Thyroid gland (tissue), 4 donors: ENCODE data around the gene GNPTG. TPM values are rescaled to one million over a fixed set of nuclear protein-coding genes. Genes with fewer than 3 reads are reported as not detected.

Experiments
- DNase-seq, 2 donors: peaks; one replicate each; pipeline ENCODE4 v3.0.0-alpha.2; 2019
- H3K27ac ChIP-seq, 3 donors: fragments of 200-600 bp; sonication (generic); 1 replicate in 2 of 3; 2 replicates in 1 of 3; pipeline ENCODE4 v1.5.1; 2016 to 2019; ENCODE audit warnings: mild to moderate bottlenecking in 1 of 3, moderate library complexity in 1 of 3
- H3K27me3 ChIP-seq: fragments of 200-600 bp; sonication (generic); one replicate; pipeline ENCODE4 v1.5.1; 2019
- H3K36me3 ChIP-seq, 2 donors: fragments of 200-600 bp; sonication (generic); one replicate each; pipeline ENCODE4 v1.5.1; 2016 to 2019
- H3K4me1 ChIP-seq, 2 donors: fragments of 200-600 bp; sonication (generic); one replicate each; pipeline ENCODE4 v1.5.1; 2017 to 2019
- H3K4me3 ChIP-seq, 3 donors: fragments of 200-600 bp; sonication (generic); replicated peaks in 1 of 3; 1 replicate in 2 of 3; 2 replicates in 1 of 3; pipeline ENCODE4 v1.5.1; 2016; ENCODE audit warnings: mild to moderate bottlenecking in 1 of 3
- H3K9me3 ChIP-seq: fragments of 200-600 bp; sonication (generic); one replicate; pipeline ENCODE4 v1.5.1; 2017
- CTCF ChIP-seq, 6 experiments: fragments of 200-600 bp in 3 of 6; fragments of 450-650 bp in 3 of 6; sonication (generic) in 3 of 6; IDR thresholded peaks; one replicate each; pipeline ENCODE4 v1.5.1; 2016 to 2019; ENCODE audit warnings: antibody characterized with exemption in 6 of 6, mild to moderate bottlenecking in 2 of 6, inconsistent platforms in 1 of 6, moderate library complexity in 1 of 6
- POLR2A ChIP-seq, 2 donors: fragments of 450-650 bp; IDR thresholded peaks; one replicate each; pipeline ENCODE4 v1.6.1; 2017; ENCODE audit warnings: antibody characterized with exemption in 2 of 2, mild to moderate bottlenecking in 2 of 2, moderate library complexity in 1 of 2
- WGBS, 2 donors: methylation state at CpG; one replicate each; pipeline ENCODE4 v1.1.5; 2017; 5-methylcytosine and 5-hydroxymethylcytosine counted together
- intact Hi-C: fragments of 100-400 bp; cut with DNase I; formaldehyde crosslinking; loops from one replicate; pipeline ENCODE4 v1.15.1; 2023
- total RNA-seq, 4 donors: library from RNA; depleted of rRNA; stranded (reverse); fragments of >200 nt; gene quantifications; one replicate each; pipeline ENCODE4 v1.2.3, GENCODE V29; 2016

The GNPTG gene
- total RNA-seq, 4 donors from 2014 or later: 53.6 to 121 (median 70.0) TPM

DNA sequence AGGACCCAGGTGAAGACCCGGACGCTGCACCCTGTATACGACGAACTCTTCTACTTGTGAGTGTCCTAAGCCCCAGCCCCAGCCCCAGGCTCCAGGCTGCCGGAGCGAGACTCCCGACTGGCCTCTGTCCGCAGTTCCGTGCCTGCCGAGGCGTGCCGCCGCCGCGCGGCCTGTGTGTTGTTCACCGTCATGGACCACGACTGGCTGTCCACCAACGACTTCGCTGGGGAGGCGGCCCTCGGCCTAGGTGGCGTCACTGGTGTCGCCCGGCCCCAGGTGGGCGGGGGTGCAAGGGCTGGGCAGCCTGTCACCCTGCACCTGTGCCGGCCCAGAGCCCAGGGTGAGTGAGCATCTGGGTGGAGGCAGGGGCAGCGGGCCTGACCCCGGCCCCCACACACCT lies 3.8 kb upstream of the GNPTG start:
- no peaks in the 10 kb centered on the region for H3K27me3 ChIP-seq
- H3K4me1 ChIP-seq: peaks cover 14 to 19% of the 10 kb centered on the region in 2 donors
- H3K9me3 ChIP-seq: no peaks in the 10 kb centered on the region
- H3K36me3 ChIP-seq: peaks cover 12 to 16% of the 10 kb centered on the region in 2 donors
- WGBS, 2 donors: 86 to 91% methylated on average over 7 to 27 of the region's 29 CpGs
- no peak overlapping the region for H3K27ac ChIP-seq
- no peak overlapping the region for H3K4me3 ChIP-seq
- intact Hi-C loops: loop anchor here (10.0 kb wide), 1 partner anchor 127 kb away; the partner anchor contains the start of gene CLCN7
- DNase-seq: no peak
- no peak for TF ChIP-seq CTCF (IDR thresholded peaks at IDR 0.05)
- TF ChIP-seq POLR2A (IDR thresholded peaks at IDR 0.05): no peak

DNA sequence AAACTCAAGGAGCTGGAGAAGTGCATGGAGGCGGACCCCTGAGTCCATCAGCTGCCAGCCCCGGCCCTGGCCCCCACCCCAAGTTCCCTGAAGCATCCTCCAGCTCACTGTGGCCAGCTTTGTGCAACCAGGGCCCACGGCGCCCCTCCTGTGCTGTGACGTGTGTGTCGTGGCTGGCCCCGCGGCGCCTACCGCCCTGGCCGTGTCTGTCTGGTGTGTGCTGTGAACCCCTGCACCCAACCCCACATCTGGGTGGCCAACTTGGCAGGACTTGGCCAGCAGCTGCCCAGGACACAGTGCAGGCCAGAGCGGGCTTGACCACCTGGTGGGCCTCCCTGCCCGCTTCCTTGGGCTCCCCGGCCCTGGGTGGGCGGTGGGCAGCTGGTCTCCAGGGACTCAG lies 3.3 kb upstream of the GNPTG start:
- no peaks in the 10 kb centered on the region for H3K9me3 ChIP-seq
- H3K4me3 ChIP-seq: no peak overlapping the region
- intact Hi-C loops: loop anchor here (10.0 kb wide), 1 partner anchor 126 kb away; the partner anchor contains the start of gene CLCN7
- no peaks in the 10 kb centered on the region for H3K27me3 ChIP-seq
- no peak for DNase-seq
- no peak overlapping the region for H3K27ac ChIP-seq
- WGBS, 2 donors: 80 to 92% methylated on average over 1 to 9 of the region's 15 CpGs
- H3K4me1 ChIP-seq: peaks cover 18 to 21% of the 10 kb centered on the region in 2 donors
- no peak for TF ChIP-seq CTCF (IDR thresholded peaks at IDR 0.05)
- TF ChIP-seq POLR2A (IDR thresholded peaks at IDR 0.05): no peak
- peaks cover 12 to 16% of the 10 kb centered on the region in 2 donors for H3K36me3 ChIP-seq

- Histone ChIP-seq H3K36me3 (peaks cover 12 to 16% of the 10 kb centered on the region in 2 donors), H3K27ac (no peak overlapping the region), H3K27me3 (no peaks in the 10 kb centered on the region), H3K4me3 (no peak overlapping the region), H3K9me3 (no peaks in the 10 kb centered on the region), H3K4me1 (peaks cover 18 to 23% of the 10 kb centered on the region in 2 donors)
- intact Hi-C loops: loop anchor here (10.0 kb wide), 1 partner anchor 126 kb away; the partner anchor contains the start of gene CLCN7
- TF ChIP-seq CTCF (IDR thresholded peaks at IDR 0.05): no peak
- no peak for TF ChIP-seq POLR2A (IDR thresholded peaks at IDR 0.05)
- 85 to 87% methylated on average over 7 to 8 of the region's 14 CpGs for WGBS, 2 donors
- DNase-seq: no peak
Measured at GRCh38 chr16:1348926-1349325, 2.8 kb upstream of the GNPTG start.

- Histone ChIP-seq H3K36me3 (peaks cover 12 to 16% of the 10 kb centered on the region in 2 donors), H3K4me3 (no peak overlapping the region), H3K27ac (no peak overlapping the region), H3K4me1 (peaks cover 18 to 23% of the 10 kb centered on the region in 2 donors), H3K9me3 (no peaks in the 10 kb centered on the region), H3K27me3 (no peaks in the 10 kb centered on the region)
- DNase-seq: no peak
- 86 to 94% methylated on average over 16 of the region's 16 CpGs for WGBS, 2 donors
- TF ChIP-seq CTCF (IDR thresholded peaks at IDR 0.05) (no peak), POLR2A (IDR thresholded peaks at IDR 0.05) (no peak)
- intact Hi-C loops: loop anchor here (10.0 kb wide), 1 partner anchor 125 kb away; the partner anchor contains the start of gene CLCN7
Measured at GRCh38 chr16:1349351-1349750, 2.4 kb upstream of the GNPTG start.

GRCh38 chr16:1349951-1350350 lies 1.8 kb upstream of the GNPTG start:
- Histone ChIP-seq H3K4me3 (no peak overlapping the region), H3K27ac (no peak overlapping the region), H3K36me3 (peaks cover 12 to 16% of the 10 kb centered on the region in 2 donors), H3K4me1 (peaks cover 18 to 23% of the 10 kb centered on the region in 2 donors), H3K9me3 (no peaks in the 10 kb centered on the region), H3K27me3 (no peaks in the 10 kb centered on the region)
- intact Hi-C loops: loop anchor here (5.0 to 10.0 kb wide), 3 partner anchors 38 to 125 kb away; partner anchors contain the start of gene CLCN7
- WGBS, 2 donors: 91 to 94% methylated on average over 14 to 17 of the region's 17 CpGs
- no peak for DNase-seq
- no peak for TF ChIP-seq POLR2A (IDR thresholded peaks at IDR 0.05)
- TF ChIP-seq CTCF (IDR thresholded peaks at IDR 0.05): no peak
